PFSK-1 (cell line): ENCODE results near the gene DMAC2L.

ENCODE experiments used
- FOXP2 ChIP-seq: optimal IDR thresholded peaks from 2 replicates; pipeline ENCODE3; 2011; ENCODE audit warnings: borderline replicate concordance, control low read depth, inconsistent platforms; ENCODE audit not compliant: insufficient read depth; ENCODE audit errors: extremely low read length, extremely low read depth
- POLR2AphosphoS5 ChIP-seq: IDR thresholded peaks from 2 replicates; pipeline ENCODE4 v1.6.1; 2012; ENCODE audit warnings: low read depth, mild to moderate bottlenecking, control low read depth, low read length, moderate library complexity
- REST ChIP-seq, 2 experiments: IDR thresholded peaks; 2 replicates each; pipeline versions ENCODE4 v1.6.1 to v1.8.0; 2011 to 2012; ENCODE audit warnings: low read depth in 2 of 2, low read length in 2 of 2, control low read depth in 1 of 2, inconsistent platforms in 1 of 2, mild to moderate bottlenecking in 1 of 2, moderate library complexity in 1 of 2; ENCODE audit not compliant: insufficient read depth in 1 of 2
- SIN3A ChIP-seq: IDR thresholded peaks from 2 replicates; pipeline ENCODE4 v1.6.1; 2012; ENCODE audit warnings: mild to moderate bottlenecking, low read length, moderate library complexity, borderline replicate concordance; ENCODE audit not compliant: insufficient read depth
- TAF1 ChIP-seq: IDR thresholded peaks from 2 replicates; pipeline ENCODE4 v1.6.1; 2012; ENCODE audit warnings: low read length, control low read depth, borderline replicate concordance; ENCODE audit not compliant: insufficient read depth

DMAC2L gene

GRCh38 chr14:50357753-50358395, 45.8 kb downstream of the DMAC2L start:
- TF ChIP-seq TAF1 (no peak), FOXP2 (no peak), REST (IDR thresholded peaks at IDR 0.05; ENCODE audit: insufficient read depth in 1 of 2, low read depth in 2 of 2, low read length in 2 of 2) (no peak), POLR2AphosphoS5 (no peak), SIN3A (no peak)

GRCh38 chr14:50359631-50360030, 47.5 kb downstream of the DMAC2L start:
- TF ChIP-seq POLR2AphosphoS5 (no peak), TAF1 (no peak), FOXP2 (no peak), SIN3A (no peak), REST (IDR thresholded peaks at IDR 0.05; ENCODE audit: insufficient read depth in 1 of 2, low read depth in 2 of 2, low read length in 2 of 2) (no peak)

- no peak for TF ChIP-seq FOXP2
- TF ChIP-seq SIN3A: no peak
- no peak for TF ChIP-seq REST (IDR thresholded peaks at IDR 0.05; ENCODE audit: insufficient read depth in 1 of 2, low read depth in 2 of 2, low read length in 2 of 2)
- no peak for TF ChIP-seq TAF1
- TF ChIP-seq POLR2AphosphoS5: no peak
Measured at GRCh38 chr14:50360093-50360492, 48.0 kb downstream of the DMAC2L start.

- TF ChIP-seq TAF1: no peak
- no peak for TF ChIP-seq SIN3A
- TF ChIP-seq FOXP2: no peak
- no peak for TF ChIP-seq REST (IDR thresholded peaks at IDR 0.05; ENCODE audit: insufficient read depth in 1 of 2, low read depth in 2 of 2, low read length in 2 of 2)
- no peak for TF ChIP-seq POLR2AphosphoS5
Measured at GRCh38 chr14:50360851-50361250, 48.7 kb downstream of the DMAC2L start.
